Left lung (tissue), 10 donors: ENCODE results near the gene PRKD1. TPM values are rescaled to one million over a fixed set of nuclear protein-coding genes. Genes with fewer than 3 reads are reported as not detected.

Experiments
- ATAC-seq: fragments of 200-7000 bp; cut with Tn5 transposase; one replicate; pipeline ENCODE4 v1.9.1; 2020; ENCODE audit warnings: moderate library complexity
- DNase-seq, 4 donors: peaks; one replicate each; pipeline ENCODE4 v3.0.0-alpha.2; 2013 to 2020
- H3K27ac ChIP-seq, 2 donors: fragments of 200-600 bp; sonication (generic) in 1 of 2; one replicate each; pipeline versions ENCODE4 v1.5.0 to v1.8.0; 2020 to 2021
- H3K27me3 ChIP-seq, 2 donors: fragments of 200-600 bp; sonication (generic) in 1 of 2; one replicate each; pipeline versions ENCODE4 v1.5.0 to v1.8.0; 2020 to 2021
- H3K36me3 ChIP-seq, 2 donors: fragments of 200-600 bp; sonication (generic) in 1 of 2; one replicate each; pipeline versions ENCODE4 v1.5.0 to v1.8.0; 2020 to 2021
- H3K4me1 ChIP-seq, 2 donors: fragments of 200-600 bp; one replicate each; pipeline ENCODE4 v1.8.0; 2021
- H3K4me3 ChIP-seq, 2 donors: fragments of 200-600 bp; sonication (generic) in 1 of 2; one replicate each; pipeline versions ENCODE4 v1.5.0 to v1.8.0; 2020 to 2021; ENCODE audit warnings: mild to moderate bottlenecking in 1 of 2
- H3K9me3 ChIP-seq, 2 donors: fragments of 200-600 bp; sonication (generic) in 1 of 2; one replicate each; pipeline versions ENCODE4 v1.5.0 to v1.8.0; 2020 to 2021
- intact Hi-C, 2 donors: fragments of 100-400 bp; cut with DNase I; formaldehyde crosslinking; loops; one replicate each; pipeline versions ENCODE4 v1.11.2 to v1.14.2; 2022
- polyA plus RNA-seq, 6 donors: library from polyadenylated mRNA; unstranded; fragments of 120-200 nt; gene quantifications; one replicate each; pipeline ENCODE4 v1.2.1, GENCODE V29; 2013; ENCODE audit not compliant: insufficient read length in 6 of 6
- total RNA-seq, 2 donors: library from RNA; stranded (reverse); fragmentation: NEBNext Ultra II Directional; extraction: Animal tissue kit (Norgen Biotek cat#: 25700); gene quantifications; one replicate each; pipeline ENCODE4 v1.2.1, GENCODE V29; 2021
- TF ChIP-seq, protein P1 (sequence below), 2 donors: fragments of 200-600 bp; sonication (generic) in 1 of 2; IDR thresholded peaks; one replicate each; pipeline versions ENCODE4 v1.5.0 to v1.8.0; 2021; ENCODE audit warnings: antibody characterized with exemption in 2 of 2
- donor health status: DM: no; HTN: yes; CAD: no.
- donor health status: DM: no; HTN: no; CAD: no.

The PRKD1 gene
- total and polyA plus RNA-seq, 8 donors = 13.6 to 35.1 (median 23.0) TPM

- Histone ChIP-seq H3K27ac (no peak overlapping the region), H3K4me1 (no peaks in the 10 kb centered on the region), H3K36me3 (no peaks in the 10 kb centered on the region), H3K4me3 (no peak overlapping the region), H3K27me3 (no peaks in the 10 kb centered on the region), H3K9me3 (no peaks in the 10 kb centered on the region)
- DNase-seq = no peak
- intact Hi-C loops = no loop called here
- TF ChIP-seq, protein P1, sequence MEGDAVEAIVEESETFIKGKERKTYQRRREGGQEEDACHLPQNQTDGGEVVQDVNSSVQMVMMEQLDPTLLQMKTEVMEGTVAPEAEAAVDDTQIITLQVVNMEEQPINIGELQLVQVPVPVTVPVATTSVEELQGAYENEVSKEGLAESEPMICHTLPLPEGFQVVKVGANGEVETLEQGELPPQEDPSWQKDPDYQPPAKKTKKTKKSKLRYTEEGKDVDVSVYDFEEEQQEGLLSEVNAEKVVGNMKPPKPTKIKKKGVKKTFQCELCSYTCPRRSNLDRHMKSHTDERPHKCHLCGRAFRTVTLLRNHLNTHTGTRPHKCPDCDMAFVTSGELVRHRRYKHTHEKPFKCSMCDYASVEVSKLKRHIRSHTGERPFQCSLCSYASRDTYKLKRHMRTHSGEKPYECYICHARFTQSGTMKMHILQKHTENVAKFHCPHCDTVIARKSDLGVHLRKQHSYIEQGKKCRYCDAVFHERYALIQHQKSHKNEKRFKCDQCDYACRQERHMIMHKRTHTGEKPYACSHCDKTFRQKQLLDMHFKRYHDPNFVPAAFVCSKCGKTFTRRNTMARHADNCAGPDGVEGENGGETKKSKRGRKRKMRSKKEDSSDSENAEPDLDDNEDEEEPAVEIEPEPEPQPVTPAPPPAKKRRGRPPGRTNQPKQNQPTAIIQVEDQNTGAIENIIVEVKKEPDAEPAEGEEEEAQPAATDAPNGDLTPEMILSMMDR (IDR thresholded peaks at IDR 0.05) = no peak
- no peak for ATAC-seq
Measured at GRCh38 chr14:29601616-29602015, 326.0 kb downstream of the PRKD1 start.

GRCh38 chr14:29587761-29588470, 339.7 kb downstream of the PRKD1 start:
- ATAC-seq = no peak
- H3K4me3 ChIP-seq = no peak overlapping the region
- no peaks in the 10 kb centered on the region for H3K4me1 ChIP-seq
- TF ChIP-seq, protein P1 (IDR thresholded peaks at IDR 0.05) = no peak
- no peaks in the 10 kb centered on the region for H3K27me3 ChIP-seq
- no peak overlapping the region for H3K27ac ChIP-seq
- H3K36me3 ChIP-seq = no peaks in the 10 kb centered on the region
- peak in 2 of 4 donors; percentile 42 to 56 for DNase-seq
- intact Hi-C loops = no loop called here
- H3K9me3 ChIP-seq = no peaks in the 10 kb centered on the region

DNA sequence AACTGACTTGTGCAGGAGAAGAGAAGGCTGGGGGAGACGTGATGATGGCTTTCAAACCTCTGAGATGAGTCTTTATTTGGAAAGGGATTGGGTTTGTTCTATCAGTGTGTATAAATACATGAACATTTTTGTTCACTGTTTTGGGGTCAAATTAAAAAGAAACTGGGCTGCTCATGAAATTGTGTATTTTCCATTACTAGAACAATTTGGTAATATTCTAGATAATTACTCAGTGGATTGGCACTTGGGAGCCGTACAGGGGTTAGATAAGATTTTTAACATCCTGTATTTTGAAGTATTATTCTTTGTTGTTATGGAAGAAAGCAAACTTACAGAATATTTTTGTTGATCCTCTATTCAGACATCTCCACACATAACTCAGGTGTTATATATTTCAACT, 340.6 kb downstream of the PRKD1 start:
- Histone ChIP-seq H3K27ac (no peak overlapping the region), H3K27me3 (no peaks in the 10 kb centered on the region), H3K36me3 (no peaks in the 10 kb centered on the region), H3K4me3 (no peak overlapping the region), H3K9me3 (no peaks in the 10 kb centered on the region), H3K4me1 (no peaks in the 10 kb centered on the region)
- DNase-seq (no peak), ATAC-seq (no peak)
- intact Hi-C loops = no loop called here
- TF ChIP-seq, protein P1 (IDR thresholded peaks at IDR 0.05) = no peak

GRCh38 chr14:29584992-29585391, 342.7 kb downstream of the PRKD1 start:
- Histone ChIP-seq H3K9me3 (no peaks in the 10 kb centered on the region), H3K4me1 (no peaks in the 10 kb centered on the region), H3K27ac (peak overlapping the region in 1 of 2 donors; percentile 9), H3K4me3 (no peak overlapping the region), H3K27me3 (no peaks in the 10 kb centered on the region), H3K36me3 (no peaks in the 10 kb centered on the region)
- ATAC-seq = peak; percentile 98
- intact Hi-C loops = no loop called here
- peak; percentile 59 to 89 (median 74) for DNase-seq
- TF ChIP-seq, protein P1 (IDR thresholded peaks at IDR 0.05) = no peak

- TF ChIP-seq, protein P1 (IDR thresholded peaks at IDR 0.05) = no peak
- no peak for ATAC-seq
- H3K4me1 ChIP-seq = no peaks in the 10 kb centered on the region
Measured at GRCh38 chr14:29580763-29581162, 346.9 kb downstream of the PRKD1 start.

More at GRCh38 chr14:29580763-29581162, 346.9 kb downstream of the PRKD1 start:
- H3K36me3 ChIP-seq = no peaks in the 10 kb centered on the region
- no peak for DNase-seq
- no peaks in the 10 kb centered on the region for H3K27me3 ChIP-seq
- no peak overlapping the region for H3K27ac ChIP-seq
- H3K4me3 ChIP-seq = no peak overlapping the region
- no peaks in the 10 kb centered on the region for H3K9me3 ChIP-seq
- intact Hi-C loops = no loop called here
